ENCODE measurements around the gene TANGO6.

GRCh38 chr16:68800257-68800875 lies 43.0 kb upstream of the TANGO6 start:
- TF ChIP-seq CTCF (IDR thresholded peaks at IDR 0.05) (peak; percentile 78), EZH2 (IDR thresholded peaks at IDR 0.05) (no peak), EZH2phosphoT487 (IDR thresholded peaks at IDR 0.05) (no peak)
